Peyer's patch (tissue), 4 donors: Measurements from ENCODE around the gene ASAP2.

ENCODE experiments used
- CTCF ChIP-seq, 6 experiments: fragments of 450-650 bp in 4 of 6; fragments of 200-600 bp in 2 of 6; sonication (generic) in 1 of 6; IDR thresholded peaks; one replicate each; pipeline ENCODE4 v1.5.1; 2017 to 2019; ENCODE audit warnings: antibody characterized with exemption in 6 of 6, mild to moderate bottlenecking in 3 of 6, moderate library complexity in 1 of 6
- POLR2A ChIP-seq, 2 donors: fragments of 450-650 bp; IDR thresholded peaks; one replicate each; pipeline ENCODE4 v1.5.1; 2017; ENCODE audit warnings: antibody characterized with exemption in 2 of 2, mild to moderate bottlenecking in 2 of 2, moderate library complexity in 2 of 2

GRCh38 chr2:9326975-9327374, 120.4 kb downstream of the ASAP2 start:
- TF ChIP-seq CTCF (IDR thresholded peaks at IDR 0.05) (no peak), POLR2A (IDR thresholded peaks at IDR 0.05) (no peak)
